ENCODE results near the gene F10.

- TF ChIP-seq POLR2A (IDR thresholded peaks at IDR 0.05; ENCODE audit: insufficient read depth in 1 of 2, low read depth in 2 of 2, low read length in 2 of 2) (no peak), CTCF (CRISPR knock-in tag; IDR thresholded peaks at IDR 0.05) (no peak), MXI1 (IDR thresholded peaks at IDR 0.05; ENCODE audit: borderline replicate concordance, low read depth, low read length) (no peak), EZH2 (conservative IDR thresholded peaks at IDR 0.05; ENCODE audit: low read depth, low read length) (no peak), EP300 (IDR thresholded peaks at IDR 0.05; ENCODE audit: low read depth in 2 of 2, low read length in 2 of 2) (no peak), EP300 (CRISPR knock-in tag; IDR thresholded peaks at IDR 0.05; ENCODE audit: borderline replicate concordance) (no peak), MAFF (IDR thresholded peaks at IDR 0.05; ENCODE audit: low read depth, low read length) (no peak)
These were observed 25.8 kb upstream of the F10 start for GRCh38 chr13:113096745-113097305.
